Lung (tissue), 12 donors: ENCODE data around the gene SASH1. TPM values are rescaled to one million over a fixed set of nuclear protein-coding genes. Genes with fewer than 3 reads are reported as not detected.

ENCODE experiments used
- ATAC-seq: fragments of 200-7000 bp; cut with Tn5 transposase; one replicate; pipeline ENCODE4 v1.9.1; 2020; ENCODE audit warnings: moderate number of reproducible peaks; ENCODE audit not compliant: insufficient read depth, low FRiP score
- DNase-seq, 3 donors: peaks; one replicate each; pipeline ENCODE4 v3.0.0-alpha.2; 2013 to 2017
- H3K27ac ChIP-seq, 2 donors: one replicate each; pipeline ENCODE4 v1.5.1; 2013; ENCODE audit warnings: mild to moderate bottlenecking in 2 of 2, moderate library complexity in 2 of 2, control low read depth in 1 of 2, inconsistent platforms in 1 of 2, low read depth in 1 of 2, low read length in 1 of 2
- H3K27me3 ChIP-seq, 3 donors: one replicate each; pipeline ENCODE4 v1.5.1; 2013; ENCODE audit warnings: low read length in 2 of 3; ENCODE audit not compliant: control insufficient read depth in 3 of 3, insufficient read depth in 3 of 3
- H3K36me3 ChIP-seq, 4 donors: one replicate each; pipeline ENCODE4 v1.5.1; 2013; ENCODE audit warnings: low read length in 4 of 4, mild to moderate bottlenecking in 1 of 4, moderate library complexity in 1 of 4; ENCODE audit not compliant: control insufficient read depth in 4 of 4, insufficient read depth in 4 of 4
- H3K4me1 ChIP-seq, 5 donors: one replicate each; pipeline ENCODE4 v1.5.1; 2013; ENCODE audit warnings: low read length in 5 of 5, mild to moderate bottlenecking in 2 of 5, moderate library complexity in 1 of 5; ENCODE audit not compliant: control insufficient read depth in 5 of 5, insufficient read depth in 5 of 5
- H3K4me3 ChIP-seq: one replicate; pipeline ENCODE4 v1.5.1; 2013; ENCODE audit warnings: mild to moderate bottlenecking, control low read depth, moderate library complexity
- H3K9ac ChIP-seq, 2 donors: one replicate each; pipeline ENCODE4 v1.5.1; 2013; ENCODE audit warnings: low read length in 2 of 2, control low read depth in 1 of 2; ENCODE audit not compliant: insufficient read depth in 1 of 2
- H3K9me3 ChIP-seq, 4 donors: one replicate each; pipeline ENCODE4 v1.5.1; 2013; ENCODE audit warnings: low read length in 3 of 4, mild to moderate bottlenecking in 1 of 4, moderate library complexity in 1 of 4; ENCODE audit not compliant: control insufficient read depth in 4 of 4, insufficient read depth in 3 of 4
- WGBS, 2 donors: extraction: QIAGEN DNeasy Blood & Tissue Kit; methylation state at CpG; one replicate each; pipeline ENCODE4 v1.1.7; 2013; 5-methylcytosine and 5-hydroxymethylcytosine counted together
- polyA plus RNA-seq, 2 donors: library from polyadenylated mRNA; stranded (reverse); fragments of 200-250 nt; gene quantifications; one replicate each; pipeline ENCODE4 v1.2.1, GENCODE V29; 2013
- total RNA-seq, 2 donors: library from RNA; depleted of rRNA in 1 of 2; stranded (reverse); fragments of >200 nt in 1 of 2; gene quantifications; one replicate each; pipeline ENCODE4 v1.2.1, GENCODE V29; 2014 to 2021
- TF ChIP-seq, protein P1 (sequence below): IDR thresholded peaks from 2 replicates; pipeline ENCODE4 v1.5.1; 2012; ENCODE audit warnings: mild to moderate bottlenecking; ENCODE audit errors: control extremely low read depth, extremely low read depth
- donor health status: control.
- donor health status: control.
- donor health status: Bipolar disorder and iron deficiency.
- donor health status: healthy.
- donor health status: DM: yes; HTN: yes; CAD: no.

Gene SASH1
- total and polyA plus RNA-seq, 4 donors, result 18.8 to 114 (median 42.2) TPM

DNA sequence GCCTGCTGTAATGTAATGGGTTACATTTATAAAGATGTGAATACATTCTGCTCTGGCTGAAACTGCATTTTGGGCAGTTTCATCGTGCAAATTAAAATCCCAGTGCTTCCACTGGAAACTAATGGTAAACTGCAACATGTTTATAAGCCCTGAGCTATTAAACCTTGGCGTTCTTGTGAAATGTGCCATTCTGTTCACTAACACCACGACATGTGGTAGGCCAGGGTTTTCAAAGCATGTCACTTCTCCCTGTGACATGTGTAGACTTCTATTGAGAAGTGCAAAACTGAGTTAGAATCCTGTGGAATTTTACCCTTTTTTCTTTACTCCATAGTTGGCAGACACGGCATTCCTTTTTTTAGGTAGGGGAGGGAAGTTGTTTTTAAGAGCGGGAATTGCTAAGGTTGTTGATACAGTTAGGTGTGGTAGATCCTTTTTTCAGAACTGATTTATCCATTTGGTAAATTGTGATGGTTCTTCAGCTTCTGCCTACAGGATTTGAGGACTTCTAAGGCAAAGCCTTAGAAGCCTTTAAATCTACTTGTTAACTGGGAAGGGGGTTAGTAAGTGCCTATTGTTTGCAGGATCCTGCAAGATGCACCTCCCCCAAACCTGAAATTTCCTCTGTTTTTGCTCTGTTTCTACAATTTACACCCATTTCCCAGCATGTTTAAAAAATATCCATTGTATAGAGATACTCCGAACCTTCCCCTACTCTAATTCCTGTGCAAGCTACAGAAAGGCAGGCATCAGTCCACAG lies 4.2 kb downstream of the SASH1 start:
- no peaks in the 10 kb centered on the region for H3K27me3 ChIP-seq
- 49 to 59% methylated on average over 6 of the region's 6 CpGs for WGBS, 2 donors
- no peak overlapping the region for H3K4me3 ChIP-seq
- H3K4me1 ChIP-seq, result peaks cover 3 to 21% (median 11%) of the 10 kb centered on the region in 5 donors
- TF ChIP-seq, protein P1, sequence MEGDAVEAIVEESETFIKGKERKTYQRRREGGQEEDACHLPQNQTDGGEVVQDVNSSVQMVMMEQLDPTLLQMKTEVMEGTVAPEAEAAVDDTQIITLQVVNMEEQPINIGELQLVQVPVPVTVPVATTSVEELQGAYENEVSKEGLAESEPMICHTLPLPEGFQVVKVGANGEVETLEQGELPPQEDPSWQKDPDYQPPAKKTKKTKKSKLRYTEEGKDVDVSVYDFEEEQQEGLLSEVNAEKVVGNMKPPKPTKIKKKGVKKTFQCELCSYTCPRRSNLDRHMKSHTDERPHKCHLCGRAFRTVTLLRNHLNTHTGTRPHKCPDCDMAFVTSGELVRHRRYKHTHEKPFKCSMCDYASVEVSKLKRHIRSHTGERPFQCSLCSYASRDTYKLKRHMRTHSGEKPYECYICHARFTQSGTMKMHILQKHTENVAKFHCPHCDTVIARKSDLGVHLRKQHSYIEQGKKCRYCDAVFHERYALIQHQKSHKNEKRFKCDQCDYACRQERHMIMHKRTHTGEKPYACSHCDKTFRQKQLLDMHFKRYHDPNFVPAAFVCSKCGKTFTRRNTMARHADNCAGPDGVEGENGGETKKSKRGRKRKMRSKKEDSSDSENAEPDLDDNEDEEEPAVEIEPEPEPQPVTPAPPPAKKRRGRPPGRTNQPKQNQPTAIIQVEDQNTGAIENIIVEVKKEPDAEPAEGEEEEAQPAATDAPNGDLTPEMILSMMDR, result no peak
- H3K27ac ChIP-seq, result peak overlapping the region; percentile 25 to 66
- no peak for DNase-seq
- ATAC-seq, result no peak
- no peaks in the 10 kb centered on the region for H3K36me3 ChIP-seq
- H3K9ac ChIP-seq, result no peak overlapping the region
- no peaks in the 10 kb centered on the region for H3K9me3 ChIP-seq

DNA sequence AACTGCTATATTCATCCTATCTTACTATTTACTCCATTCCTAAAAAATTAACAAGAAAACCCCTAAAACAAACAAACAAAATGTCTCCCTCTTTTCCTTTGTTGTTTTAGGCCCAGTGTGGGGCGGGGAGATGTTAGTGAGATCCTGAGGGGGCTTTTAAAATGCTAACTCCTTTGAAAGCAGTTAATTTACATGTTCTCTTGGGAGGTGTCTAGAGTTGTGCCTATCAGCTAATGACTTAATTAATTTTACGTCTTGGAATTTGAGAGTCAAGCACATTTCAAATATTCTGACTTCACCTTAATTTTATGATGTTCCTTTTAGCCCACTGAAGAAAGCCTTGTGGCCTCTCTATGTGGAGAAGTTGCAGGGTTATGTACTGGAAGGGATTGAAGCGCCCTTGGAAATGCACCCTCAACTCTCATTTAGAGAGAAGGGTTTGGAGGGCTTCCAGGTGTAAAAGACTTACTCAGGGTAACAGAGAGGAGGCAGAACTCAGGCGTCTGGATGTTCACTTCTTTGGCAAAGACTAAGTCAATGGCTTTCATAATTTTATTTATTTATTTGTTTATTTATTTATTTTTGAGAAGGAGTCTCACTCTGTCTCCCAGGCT lies 4.9 kb downstream of the SASH1 start:
- Histone ChIP-seq H3K4me1 (peaks cover 3 to 18% (median 11%) of the 10 kb centered on the region in 5 donors), H3K27ac (peak overlapping the region in 1 of 2 donors; percentile 25), H3K9ac (no peak overlapping the region), H3K27me3 (no peaks in the 10 kb centered on the region), H3K9me3 (no peaks in the 10 kb centered on the region), H3K4me3 (no peak overlapping the region), H3K36me3 (no peaks in the 10 kb centered on the region)
- ATAC-seq (no peak), DNase-seq (no peak)
- 54 to 84% methylated on average over 4 of the region's 4 CpGs for WGBS, 2 donors
- TF ChIP-seq, protein P1, result no peak

DNA sequence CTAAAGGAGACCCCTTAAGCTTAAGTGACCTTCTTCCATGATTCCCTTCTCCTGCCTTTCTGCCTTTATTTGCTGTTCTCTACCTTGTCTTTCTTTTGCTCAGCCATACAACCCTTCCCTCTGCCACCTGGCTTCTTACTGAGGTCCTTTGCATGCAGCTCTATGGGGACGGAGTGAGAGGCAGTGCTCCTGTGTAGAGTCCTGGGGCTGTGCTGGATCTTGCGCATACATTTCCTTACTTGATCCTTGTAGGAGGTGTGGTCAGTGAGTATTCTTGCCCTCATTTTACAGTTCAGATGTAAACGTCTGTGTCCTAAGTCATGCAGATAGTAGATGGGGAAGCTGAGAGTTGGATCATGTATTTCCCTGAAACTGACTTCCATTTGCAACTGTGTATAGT lies 5.7 kb downstream of the SASH1 start:
- Histone ChIP-seq H3K27ac (peak overlapping the region in 1 of 2 donors; percentile 67), H3K36me3 (no peaks in the 10 kb centered on the region), H3K27me3 (no peaks in the 10 kb centered on the region), H3K9ac (no peak overlapping the region), H3K4me3 (no peak overlapping the region), H3K9me3 (no peaks in the 10 kb centered on the region), H3K4me1 (peaks cover 3 to 16% (median 11%) of the 10 kb centered on the region in 5 donors)
- DNase-seq, result no peak
- 82 to 84% methylated on average over 3 of the region's 3 CpGs for WGBS, 2 donors
- TF ChIP-seq, protein P1, result no peak
- ATAC-seq, result no peak
